ENCODE data around the gene NUSAP1. TPM values are rescaled to one million over a fixed set of nuclear protein-coding genes. Genes with fewer than 3 reads are reported as not detected.
"Not testable (repeated sequence)": the region's sequence is repeated elsewhere in the genome, so short reads cannot be mapped to it uniquely, and the experiment has no call there.

NUSAP1 gene
- total and polyA plus RNA-seq, 2 donors (not counting 1 experiment from before 2014, with no cell fraction given) = 25.7 to 27.6 TPM

GRCh38 chr15:41292521-41292920 lies 40.2 kb upstream of the NUSAP1 start:
- Histone ChIP-seq H3K9me3 (ENCODE audit: control insufficient read depth, insufficient read depth, low read depth, low read length) (no peaks in the 10 kb centered on the region), H3K9ac (ENCODE audit: insufficient read depth, low read length) (no peak overlapping the region), H3K79me2 (ENCODE audit: control insufficient read depth, insufficient read depth, low read length) (peaks cover 8% of the 10 kb centered on the region), H3K27me3 (ENCODE audit: control insufficient read depth, insufficient read depth, low read length) (no peaks in the 10 kb centered on the region), H3K4me1 (ENCODE audit: control insufficient read depth, extremely low read depth, insufficient read depth, low read length) (no peaks in the 10 kb centered on the region), H3K4me3 (replicated peaks in 1 of 4; ENCODE audit: control extremely low read depth in 1 of 4, insufficient read depth in 1 of 4, low read depth in 3 of 4, low read length in 4 of 4) (no peak overlapping the region), H2AFZ (ENCODE audit: low read length) (no peak overlapping the region), H3K27ac (ENCODE audit: insufficient read depth, low read length) (no peak overlapping the region), H3K36me3 (ENCODE audit: control insufficient read depth, insufficient read depth, low read length) (peaks cover 5% of the 10 kb centered on the region), H3K4me2 (ENCODE audit: extremely low read depth, insufficient read depth, low read length) (no peak overlapping the region), H4K20me1 (ENCODE audit: control insufficient read depth, extremely low read depth, insufficient read depth, low read length) (no peaks in the 10 kb centered on the region)
- TF ChIP-seq, protein P1, sequence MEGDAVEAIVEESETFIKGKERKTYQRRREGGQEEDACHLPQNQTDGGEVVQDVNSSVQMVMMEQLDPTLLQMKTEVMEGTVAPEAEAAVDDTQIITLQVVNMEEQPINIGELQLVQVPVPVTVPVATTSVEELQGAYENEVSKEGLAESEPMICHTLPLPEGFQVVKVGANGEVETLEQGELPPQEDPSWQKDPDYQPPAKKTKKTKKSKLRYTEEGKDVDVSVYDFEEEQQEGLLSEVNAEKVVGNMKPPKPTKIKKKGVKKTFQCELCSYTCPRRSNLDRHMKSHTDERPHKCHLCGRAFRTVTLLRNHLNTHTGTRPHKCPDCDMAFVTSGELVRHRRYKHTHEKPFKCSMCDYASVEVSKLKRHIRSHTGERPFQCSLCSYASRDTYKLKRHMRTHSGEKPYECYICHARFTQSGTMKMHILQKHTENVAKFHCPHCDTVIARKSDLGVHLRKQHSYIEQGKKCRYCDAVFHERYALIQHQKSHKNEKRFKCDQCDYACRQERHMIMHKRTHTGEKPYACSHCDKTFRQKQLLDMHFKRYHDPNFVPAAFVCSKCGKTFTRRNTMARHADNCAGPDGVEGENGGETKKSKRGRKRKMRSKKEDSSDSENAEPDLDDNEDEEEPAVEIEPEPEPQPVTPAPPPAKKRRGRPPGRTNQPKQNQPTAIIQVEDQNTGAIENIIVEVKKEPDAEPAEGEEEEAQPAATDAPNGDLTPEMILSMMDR (conservative IDR thresholded peaks at IDR 0.05 in 1 of 2, IDR thresholded peaks at IDR 0.05 in 1 of 2; ENCODE audit: low read depth in 1 of 2, low read length in 2 of 2) = no peak
- TF ChIP-seq EZH2 (IDR thresholded peaks at IDR 0.05; ENCODE audit: low read length, missing control alignments) = no peak
- DNase-seq (ENCODE audit: low read depth in 2 of 2) = peak in 1 of 2 donors; percentile 17

GRCh38 chr15:41301139-41301538 lies 31.5 kb upstream of the NUSAP1 start:
- not testable (repeated sequence) for H3K79me2 ChIP-seq (ENCODE audit: control insufficient read depth, insufficient read depth, low read length); H3K27ac ChIP-seq (ENCODE audit: insufficient read depth, low read length); H3K36me3 ChIP-seq (ENCODE audit: control insufficient read depth, insufficient read depth, low read length); H3K9ac ChIP-seq (ENCODE audit: insufficient read depth, low read length); H3K4me3 ChIP-seq (replicated peaks in 1 of 4; ENCODE audit: control extremely low read depth in 1 of 4, insufficient read depth in 1 of 4, low read depth in 3 of 4, low read length in 4 of 4); DNase-seq (ENCODE audit: low read depth in 2 of 2); H4K20me1 ChIP-seq (ENCODE audit: control insufficient read depth, extremely low read depth, insufficient read depth, low read length); H2AFZ ChIP-seq (ENCODE audit: low read length); H3K27me3 ChIP-seq (ENCODE audit: control insufficient read depth, insufficient read depth, low read length); H3K9me3 ChIP-seq (ENCODE audit: control insufficient read depth, insufficient read depth, low read depth, low read length); H3K4me1 ChIP-seq (ENCODE audit: control insufficient read depth, extremely low read depth, insufficient read depth, low read length); H3K4me2 ChIP-seq (ENCODE audit: extremely low read depth, insufficient read depth, low read length)

DNA sequence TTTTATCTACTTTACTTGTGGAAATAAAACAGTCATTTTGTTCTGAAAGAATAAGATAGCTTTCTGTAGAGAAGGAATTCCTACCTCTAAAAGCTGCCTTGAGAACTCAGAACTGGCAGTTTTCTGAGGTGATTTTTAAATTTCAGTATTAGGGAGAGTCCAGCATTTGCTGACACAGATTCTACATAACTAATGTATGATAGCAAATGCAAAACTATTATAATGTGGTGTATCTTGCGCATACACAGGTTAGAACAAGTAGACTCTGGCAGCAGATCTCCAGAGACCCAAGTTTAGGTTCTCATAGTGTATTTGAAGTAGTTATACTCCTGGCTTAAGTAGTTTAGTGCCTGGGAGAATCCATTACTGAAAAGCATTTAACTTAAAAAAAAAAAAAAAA lies 31.1 kb upstream of the NUSAP1 start:
- Histone ChIP-seq H3K4me2 (ENCODE audit: extremely low read depth, insufficient read depth, low read length) (no peak overlapping the region), H3K9ac (ENCODE audit: insufficient read depth, low read length) (no peak overlapping the region), H3K27ac (ENCODE audit: insufficient read depth, low read length) (no peak overlapping the region), H3K27me3 (ENCODE audit: control insufficient read depth, insufficient read depth, low read length) (no peaks in the 10 kb centered on the region), H3K9me3 (ENCODE audit: control insufficient read depth, insufficient read depth, low read depth, low read length) (no peaks in the 10 kb centered on the region), H3K79me2 (ENCODE audit: control insufficient read depth, insufficient read depth, low read length) (no peaks in the 10 kb centered on the region), H3K36me3 (ENCODE audit: control insufficient read depth, insufficient read depth, low read length) (no peaks in the 10 kb centered on the region), H3K4me1 (ENCODE audit: control insufficient read depth, extremely low read depth, insufficient read depth, low read length) (no peaks in the 10 kb centered on the region), H2AFZ (ENCODE audit: low read length) (no peak overlapping the region), H3K4me3 (replicated peaks in 1 of 4; ENCODE audit: control extremely low read depth in 1 of 4, insufficient read depth in 1 of 4, low read depth in 3 of 4, low read length in 4 of 4) (no peak overlapping the region), H4K20me1 (ENCODE audit: control insufficient read depth, extremely low read depth, insufficient read depth, low read length) (no peaks in the 10 kb centered on the region)
- no peak for TF ChIP-seq EZH2 (IDR thresholded peaks at IDR 0.05; ENCODE audit: low read length, missing control alignments)
- TF ChIP-seq, protein P1 (conservative IDR thresholded peaks at IDR 0.05 in 1 of 2, IDR thresholded peaks at IDR 0.05 in 1 of 2; ENCODE audit: low read depth in 1 of 2, low read length in 2 of 2) = no peak
- no peak for DNase-seq (ENCODE audit: low read depth in 2 of 2)
